ENCODE results near the gene HSD17B13.

DNA sequence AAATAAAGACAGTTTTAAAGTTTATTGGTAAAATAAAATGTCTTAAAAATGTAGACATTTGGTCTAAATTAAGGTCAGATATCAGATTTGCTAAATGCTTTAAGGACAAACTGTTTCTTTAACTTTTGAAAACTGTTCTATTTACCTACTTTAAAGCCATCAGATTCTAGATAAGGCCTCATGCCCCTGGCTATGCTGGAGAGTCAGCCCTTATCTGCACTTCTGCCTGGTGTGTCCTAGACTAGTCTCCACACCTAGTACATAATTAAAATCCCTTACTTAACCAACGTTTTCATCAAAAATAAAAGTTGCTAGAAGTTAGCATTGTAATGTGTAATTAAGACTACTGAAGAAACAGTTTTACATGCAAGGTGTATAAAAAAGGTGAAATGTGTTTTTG, 42.7 kb upstream of the HSD17B13 start:
- TF ChIP-seq EZH2phosphoT487 (IDR thresholded peaks at IDR 0.05; ENCODE audit: low read depth, severe bottlenecking, unreplicated experiment) (no peak), EZH2 (IDR thresholded peaks at IDR 0.05; ENCODE audit: borderline replicate concordance) (no peak)
- TF ChIP-seq, protein P1, sequence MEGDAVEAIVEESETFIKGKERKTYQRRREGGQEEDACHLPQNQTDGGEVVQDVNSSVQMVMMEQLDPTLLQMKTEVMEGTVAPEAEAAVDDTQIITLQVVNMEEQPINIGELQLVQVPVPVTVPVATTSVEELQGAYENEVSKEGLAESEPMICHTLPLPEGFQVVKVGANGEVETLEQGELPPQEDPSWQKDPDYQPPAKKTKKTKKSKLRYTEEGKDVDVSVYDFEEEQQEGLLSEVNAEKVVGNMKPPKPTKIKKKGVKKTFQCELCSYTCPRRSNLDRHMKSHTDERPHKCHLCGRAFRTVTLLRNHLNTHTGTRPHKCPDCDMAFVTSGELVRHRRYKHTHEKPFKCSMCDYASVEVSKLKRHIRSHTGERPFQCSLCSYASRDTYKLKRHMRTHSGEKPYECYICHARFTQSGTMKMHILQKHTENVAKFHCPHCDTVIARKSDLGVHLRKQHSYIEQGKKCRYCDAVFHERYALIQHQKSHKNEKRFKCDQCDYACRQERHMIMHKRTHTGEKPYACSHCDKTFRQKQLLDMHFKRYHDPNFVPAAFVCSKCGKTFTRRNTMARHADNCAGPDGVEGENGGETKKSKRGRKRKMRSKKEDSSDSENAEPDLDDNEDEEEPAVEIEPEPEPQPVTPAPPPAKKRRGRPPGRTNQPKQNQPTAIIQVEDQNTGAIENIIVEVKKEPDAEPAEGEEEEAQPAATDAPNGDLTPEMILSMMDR (IDR thresholded peaks at IDR 0.05; ENCODE audit: poor library complexity) = no peak

All from hepatocyte (in vitro differentiated cells).